HepG2 (cell line): ENCODE measurements around the gene USF2. TPM values are rescaled to one million over a fixed set of nuclear protein-coding genes. Genes with fewer than 3 reads are reported as not detected.

Source experiments
- ATF1 ChIP-seq: IDR thresholded peaks from 2 replicates; pipeline ENCODE4 v1.6.1; 2016; ENCODE audit warnings: mild to moderate bottlenecking, control low read depth
- CEBPG ChIP-seq: IDR thresholded peaks from 2 replicates; pipeline ENCODE4 v1.6.1; 2016
- CTCF ChIP-seq: sonication (generic); formaldehyde crosslinking; IDR thresholded peaks from 2 replicates; pipeline ENCODE4 v1.5.0; 2020; ENCODE audit warnings: mild to moderate bottlenecking, missing genetic modification reagents, moderate library complexity
- FOXO1 ChIP-seq: sonication (generic); formaldehyde crosslinking; IDR thresholded peaks from 2 replicates; pipeline ENCODE4 v1.4.0; 2020; ENCODE audit warnings: missing genetic modification reagents
- FOXP4 ChIP-seq: sonication (generic); formaldehyde crosslinking; IDR thresholded peaks from 2 replicates; pipeline ENCODE4 v1.4.0; 2020; ENCODE audit warnings: missing genetic modification reagents
- HMG20B ChIP-seq: conservative IDR thresholded peaks from 2 replicates; pipeline ENCODE4 v1.6.1; 2016; ENCODE audit warnings: missing genetic modification reagents, missing compliant biosample characterization
- IRF9 ChIP-seq: sonication (generic); formaldehyde crosslinking; IDR thresholded peaks from 2 replicates; pipeline ENCODE4 v1.8.0; 2022; ENCODE audit warnings: missing genetic modification reagents, mild to moderate bottlenecking, borderline replicate concordance
- KDM5B ChIP-seq: sonication (generic); formaldehyde crosslinking; IDR thresholded peaks from 2 replicates; pipeline ENCODE4 v1.4.0; 2020; ENCODE audit warnings: missing genetic modification reagents, mild to moderate bottlenecking, borderline replicate concordance
- MIXL1 ChIP-seq: IDR thresholded peaks from 2 replicates; pipeline ENCODE4 v1.6.1; 2016
- PHF21A ChIP-seq: sonication (generic); formaldehyde crosslinking; IDR thresholded peaks from 2 replicates; pipeline ENCODE4 v1.5.0; 2020; ENCODE audit warnings: mild to moderate bottlenecking, missing genetic modification reagents
- RBFOX2 ChIP-seq: fragments of 200-400 bp; formaldehyde crosslinking; IDR thresholded peaks from 2 replicates; pipeline ENCODE4 v1.6.1; 2017; ENCODE audit warnings: low read depth, mild to moderate bottlenecking, low read length
- RBM39 ChIP-seq: fragments of 200-400 bp; formaldehyde crosslinking; IDR thresholded peaks from one replicate; pipeline ENCODE4 v1.6.1; 2018; ENCODE audit warnings: antibody characterized with exemption, mild to moderate bottlenecking, low read depth, low read length; ENCODE audit not compliant: poor library complexity, severe bottlenecking
- SALL1 ChIP-seq: sonication (generic); formaldehyde crosslinking; IDR thresholded peaks from 2 replicates; pipeline ENCODE4 v1.8.0; 2022; ENCODE audit warnings: mild to moderate bottlenecking, missing genetic modification reagents
- SAP130 ChIP-seq: IDR thresholded peaks from 2 replicates; pipeline ENCODE4 v1.6.1; 2016; ENCODE audit warnings: low read depth
- ZBTB42 ChIP-seq: sonication (generic); formaldehyde crosslinking; IDR thresholded peaks from 2 replicates; pipeline ENCODE4 v1.5.0; 2020; ENCODE audit warnings: mild to moderate bottlenecking, missing genetic modification reagents
- ZFX ChIP-seq: sonication (generic); formaldehyde crosslinking; IDR thresholded peaks from 2 replicates; pipeline ENCODE4 v1.4.0; 2020; ENCODE audit warnings: mild to moderate bottlenecking, low read depth, missing genetic modification reagents, moderate library complexity
- ZKSCAN8 ChIP-seq: IDR thresholded peaks from 2 replicates; pipeline ENCODE4 v1.6.1; 2016; ENCODE audit warnings: borderline replicate concordance, missing genetic modification reagents, missing compliant biosample characterization
- ZMYM4 ChIP-seq: sonication (generic); formaldehyde crosslinking; IDR thresholded peaks from 2 replicates; pipeline ENCODE4 v1.8.1; 2023; ENCODE audit warnings: mild to moderate bottlenecking, missing genetic modification reagents
- ZNF17 ChIP-seq: sonication (generic); formaldehyde crosslinking; IDR thresholded peaks from 2 replicates; pipeline ENCODE4 v1.5.0; 2020; ENCODE audit warnings: mild to moderate bottlenecking, missing genetic modification reagents
- ZNF225 ChIP-seq: sonication (generic); formaldehyde crosslinking; IDR thresholded peaks from 2 replicates; pipeline ENCODE4 v1.4.0; 2020; ENCODE audit warnings: mild to moderate bottlenecking, missing genetic modification reagents
- ZNF292 ChIP-seq: sonication (generic); formaldehyde crosslinking; IDR thresholded peaks from 2 replicates; pipeline ENCODE4 v1.8.1; 2022; ENCODE audit warnings: mild to moderate bottlenecking, low read depth, missing genetic modification reagents, borderline replicate concordance
- ZNF414 ChIP-seq: sonication (generic); formaldehyde crosslinking; IDR thresholded peaks from 2 replicates; pipeline ENCODE4 v1.5.0; 2020; ENCODE audit warnings: missing genetic modification reagents
- ZNF430 ChIP-seq: sonication (generic); formaldehyde crosslinking; IDR thresholded peaks from 2 replicates; pipeline ENCODE4 v1.9.0; 2021; ENCODE audit warnings: mild to moderate bottlenecking, missing genetic modification reagents
- ZSCAN29 ChIP-seq: sonication (generic); formaldehyde crosslinking; conservative IDR thresholded peaks from 2 replicates; pipeline ENCODE4 v1.4.0; 2020; ENCODE audit warnings: mild to moderate bottlenecking, missing genetic modification reagents
- ZSCAN30 ChIP-seq: sonication (generic); formaldehyde crosslinking; IDR thresholded peaks from 2 replicates; pipeline ENCODE4 v1.5.0; 2020; ENCODE audit warnings: mild to moderate bottlenecking, missing genetic modification reagents
- polyA plus RNA-seq, 8 experiments: library from polyadenylated mRNA; depleted of rRNA in 3 of 8; stranded (reverse) in 7 of 8; unstranded in 1 of 8; fragments of >200 nt; fragmentation: Illumina TruSeq in 4 of 8; extraction: Trizol in 4 of 8; gene quantifications; 2 replicates each; pipeline versions ENCODE4 v1.2.1 to v1.2.3, GENCODE V29; 2011 to 2016; ENCODE audit warnings: low read depth in 4 of 8, missing spikeins in 1 of 8, mixed read lengths in 1 of 8; ENCODE audit not compliant: insufficient read depth in 1 of 8
- total RNA-seq, 5 experiments: library from RNA; depleted of rRNA; stranded (reverse); fragments of >200 nt; fragmentation: Illumina TruSeq; extraction: Trizol; gene quantifications; 2 replicates each; pipeline ENCODE4 v1.2.3, GENCODE V29; 2016; ENCODE audit warnings: low read depth in 1 of 5

The USF2 gene
- total and polyA plus RNA-seq, 2 of the 13 experiments (the other 11 are each of a cell fraction or from before 2014, with no cell fraction given) = 54.9 to 106 TPM

- TF ChIP-seq ZFX = 0 out of 2 replicates have a peak, but pooled peaks have one; percentile 51
- TF ChIP-seq MIXL1 = no peak
- TF ChIP-seq SALL1 = no peak
- TF ChIP-seq CTCF = no peak
- TF ChIP-seq IRF9 (CRISPR knock-in tag) = 0 out of 2 replicates have a peak, but pooled peaks have one; percentile 27
- TF ChIP-seq RBM39 = no peak
- no peak for TF ChIP-seq ZNF225 (CRISPR knock-in tag)
- peak; percentile 40 for TF ChIP-seq FOXP4 (CRISPR knock-in tag)
- TF ChIP-seq ZNF17 = no peak
- TF ChIP-seq KDM5B = 0 out of 2 replicates have a peak, but pooled peaks have one; percentile 56
- TF ChIP-seq RBFOX2 = no peak
- no peak for TF ChIP-seq FOXO1 (CRISPR knock-in tag)
- TF ChIP-seq ZMYM4 (CRISPR knock-in tag) = no peak
- no peak for TF ChIP-seq PHF21A (CRISPR knock-in tag)
- no peak for TF ChIP-seq ATF1 (CRISPR knock-in tag)
- TF ChIP-seq CEBPG = no peak
- peak; percentile 60; the same call in 1 of the 2 replicates for TF ChIP-seq ZBTB42 (CRISPR knock-in tag)
- TF ChIP-seq ZNF430 = no peak
- no peak for TF ChIP-seq SAP130
- no peak for TF ChIP-seq ZKSCAN8 (CRISPR knock-in tag)
- TF ChIP-seq ZSCAN29 (CRISPR knock-in tag) = no peak
- no peak for TF ChIP-seq ZNF414 (CRISPR knock-in tag)
- no peak for TF ChIP-seq HMG20B (CRISPR knock-in tag)
- TF ChIP-seq ZSCAN30 (CRISPR knock-in tag) = no peak
- TF ChIP-seq ZNF292 (CRISPR knock-in tag) = peak; percentile 56; the same call in 1 of the 2 replicates
These were observed 48.8 kb downstream of the USF2 start (continued) for GRCh38 chr19:35317464-35318043.
